OCI-LY7 (cell line): ENCODE results near the gene RNF213. TPM values are rescaled to one million over a fixed set of nuclear protein-coding genes. Genes with fewer than 3 reads are reported as not detected.
A peak's percentile ranks its signal among the peaks of the same experiment; 100 is the strongest.

Experiments
- BruUV-seq: library from RNA; stranded (reverse); fragments of 400-500 nt; replicated peaks from 2 replicates; lab custom pipeline; 2021; lab: Mats Ljungman, UMichigan
- CTCF ChIA-PET: fragments of 300-600 bp; sonication (Branson Sonifier 250); formaldehyde crosslinking; loops from one replicate; lab custom pipeline; 2022; ENCODE audit warnings: antibody characterized with exemption; ENCODE audit not compliant: unreplicated experiment; lab: Charles Lee
- POLR2A ChIA-PET: fragments of 300-600 bp; sonication (Branson Sonifier 250); formaldehyde crosslinking; loops from one replicate; lab custom pipeline; 2022; ENCODE audit warnings: antibody characterized with exemption; lab: Charles Lee
- DNase-seq: peaks from one replicate; pipeline ENCODE4 v3.0.0-alpha.2; 2015; ENCODE audit warnings: low spot score
- H2AFZ ChIP-seq: fragments of 200-600 bp; sonication (generic), shearing (Covaris generic); 2 replicates; pipeline ENCODE4 v1.6.1; 2014; ENCODE audit warnings: mild to moderate bottlenecking, antibody characterized with exemption, low read length, moderate library complexity
- H3K27ac ChIP-seq: fragments of 200-600 bp; sonication (generic); 2 replicates; pipeline ENCODE4 v1.5.1; 2014; ENCODE audit warnings: mixed run types, low read depth, mild to moderate bottlenecking, moderate library complexity, low read length, inconsistent platforms; ENCODE audit not compliant: poor library complexity, severe bottlenecking
- H3K36me3 ChIP-seq: fragments of 200-600 bp; sonication (generic); 2 replicates; pipeline ENCODE4 v1.6.1; 2014; ENCODE audit warnings: mild to moderate bottlenecking, antibody characterized with exemption, low read length, moderate library complexity, mixed read lengths; ENCODE audit not compliant: insufficient read depth
- H3K4me1 ChIP-seq: fragments of 200-600 bp; sonication (generic); 2 replicates; pipeline ENCODE4 v1.5.1; 2014; ENCODE audit warnings: mild to moderate bottlenecking, low read length; ENCODE audit not compliant: insufficient read depth, poor library complexity, severe bottlenecking
- H3K4me2 ChIP-seq: fragments of 200-600 bp; sonication (generic); 2 replicates; pipeline ENCODE4 v1.6.1; 2014; ENCODE audit warnings: mild to moderate bottlenecking, low read length
- H3K4me3 ChIP-seq: fragments of 200-600 bp; sonication (generic); 2 replicates; pipeline ENCODE4 v1.5.1; 2014; ENCODE audit warnings: mild to moderate bottlenecking, low read depth, low read length; ENCODE audit not compliant: poor library complexity, severe bottlenecking
- H3K79me2 ChIP-seq: fragments of 200-600 bp; sonication (generic); 2 replicates; pipeline ENCODE4 v1.6.1; 2016; ENCODE audit warnings: low read depth, mild to moderate bottlenecking, low read length, moderate library complexity, mixed read lengths; ENCODE audit not compliant: insufficient read depth
- H3K9me2 ChIP-seq: fragments of 200-600 bp; sonication (generic); 2 replicates; pipeline ENCODE4 v1.6.1; 2016; ENCODE audit warnings: mild to moderate bottlenecking, low read length, mixed read lengths; ENCODE audit not compliant: insufficient read depth
- H3K9me3 ChIP-seq: fragments of 200-600 bp; sonication (generic); 2 replicates; pipeline ENCODE4 v1.6.1; 2014; ENCODE audit warnings: mild to moderate bottlenecking, mixed run types, low read length, mixed read lengths
- H4K20me1 ChIP-seq: fragments of 200-600 bp; sonication (generic); 2 replicates; pipeline ENCODE4 v1.6.1; 2014; ENCODE audit warnings: mild to moderate bottlenecking, antibody characterized with exemption, low read length, moderate library complexity, mixed read lengths; ENCODE audit not compliant: insufficient read depth
- CTCF ChIP-seq: fragments of 200-600 bp; sonication (generic); conservative IDR thresholded peaks from 2 replicates; pipeline ENCODE4 v1.5.1; 2014; ENCODE audit warnings: mild to moderate bottlenecking, antibody characterized with exemption, low read length, moderate library complexity, mixed read lengths
- EZH2phosphoT487 ChIP-seq: fragments of 200-600 bp; sonication (generic); IDR thresholded peaks from 2 replicates; pipeline ENCODE4 v1.6.1; 2018; ENCODE audit warnings: low read depth, borderline replicate concordance, mild to moderate bottlenecking, mixed run types, antibody characterized with exemption, low read length, moderate library complexity, mixed read lengths
- intact Hi-C: fragments of 100-400 bp; cut with micrococcal nuclease; formaldehyde crosslinking; loops from one replicate; pipeline ENCODE4 v1.10.0; 2022; ENCODE audit not compliant: unreplicated experiment
- total RNA-seq, 2 experiments: library from RNA; depleted of rRNA in 1 of 2; stranded (reverse); fragments of >200 nt in 1 of 2; shearing (Covaris generic) in 1 of 2; gene quantifications; 2 replicates each; pipeline ENCODE4 v1.2.3, GENCODE V29; 2014 to 2022

Gene RNF213
- total RNA-seq, 2 experiments from 2014 or later: 58.8 to 68.6 TPM

DNA sequence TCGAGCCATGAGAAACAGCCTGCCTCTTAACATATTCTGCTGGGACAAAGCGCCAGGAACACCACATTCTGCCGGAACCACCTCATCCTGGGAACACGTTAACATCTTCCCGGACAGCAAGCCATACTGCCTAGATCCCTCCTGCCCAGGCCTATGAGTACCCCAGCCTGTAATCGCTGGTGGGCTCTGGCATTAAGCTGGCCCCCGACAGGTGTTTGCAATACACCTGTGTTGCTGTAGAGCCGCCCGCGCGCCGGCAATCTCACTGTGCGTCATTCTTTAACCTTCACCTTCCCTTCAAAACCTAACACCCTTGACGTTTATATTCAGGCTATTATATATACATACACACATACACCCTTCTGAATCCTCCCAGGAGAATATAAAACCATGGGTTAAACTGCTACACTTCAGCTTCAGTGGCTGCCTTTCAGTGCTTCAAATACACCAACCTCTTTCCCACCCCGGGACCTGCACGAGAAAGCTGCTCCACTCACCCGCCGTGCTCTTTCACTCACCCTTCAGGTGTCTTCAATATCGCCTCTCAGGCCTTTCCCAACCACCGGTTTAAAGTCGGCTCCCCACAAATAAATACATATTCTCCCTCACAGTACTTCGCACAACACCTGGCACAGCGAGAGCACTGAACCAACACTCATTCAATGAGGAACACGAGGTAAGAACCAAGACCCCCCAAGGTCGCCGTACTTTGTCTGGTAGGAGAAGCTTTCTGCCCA, 153.3 kb downstream of the RNF213 start:
- H4K20me1 ChIP-seq: no peaks in the 10 kb centered on the region
- intact Hi-C loops: no loop called here
- H3K4me3 ChIP-seq: no peak overlapping the region
- H3K79me2 ChIP-seq: no peaks in the 10 kb centered on the region
- no TSS peak for BruUV-seq
- DNase-seq: no peak
- POLR2A ChIA-PET: no interaction called here
- peaks cover 14% of the 10 kb centered on the region for H3K4me1 ChIP-seq
- peak overlapping the region; percentile 89; the same call in 1 of the 2 replicates for H3K4me2 ChIP-seq
- no peaks in the 10 kb centered on the region for H3K9me3 ChIP-seq
- TF ChIP-seq EZH2phosphoT487 (no peak), CTCF (0 out of 2 replicates have a peak, but pooled peaks have one; percentile 32)
- no peaks in the 10 kb centered on the region for H3K36me3 ChIP-seq
- H2AFZ ChIP-seq: no peak overlapping the region; the same call in 1 of the 2 replicates
- no peaks in the 10 kb centered on the region for H3K9me2 ChIP-seq
- H3K27ac ChIP-seq: no peak overlapping the region
- CTCF ChIA-PET: no interaction called here

- H3K4me2 ChIP-seq: peak overlapping the region; percentile 89
- H3K79me2 ChIP-seq: no peaks in the 10 kb centered on the region
- H3K4me3 ChIP-seq: peak overlapping the region; percentile 77
- peaks cover 14% of the 10 kb centered on the region for H3K4me1 ChIP-seq
- ChIA-PET POLR2A (no interaction called here), CTCF (no interaction called here)
- no TSS peak for BruUV-seq
- no peaks in the 10 kb centered on the region for H3K36me3 ChIP-seq
- peak overlapping the region; percentile 83 for H2AFZ ChIP-seq
- H3K9me2 ChIP-seq: no peaks in the 10 kb centered on the region
- H3K27ac ChIP-seq: no peak overlapping the region
- intact Hi-C loops: no loop called here
- no peaks in the 10 kb centered on the region for H4K20me1 ChIP-seq
- TF ChIP-seq CTCF: peak; percentile 0; the same call in 1 of the 2 replicates
- no peak for TF ChIP-seq EZH2phosphoT487
- H3K9me3 ChIP-seq: no peaks in the 10 kb centered on the region
- peak; percentile 30 for DNase-seq
These were observed 153.8 kb downstream of the RNF213 start for GRCh38 chr17:80414508-80414802.
